Measurements from ENCODE around the gene IBTK. TPM values are rescaled to one million over a fixed set of nuclear protein-coding genes. Genes with fewer than 3 reads are reported as not detected.

Gene IBTK
- total and polyA plus RNA-seq, 12 donors, result 26.7 to 85.0 (median 51.3) TPM

GRCh38 chr6:82268301-82268846 lies 20.8 kb upstream of the IBTK start:
- intact Hi-C loops (cut with DNase I), result loop anchor here (5.0 to 10.0 kb wide), 2 partner anchors 786 to 789 kb away; no protein-coding TSS in a partner anchor

GRCh38 chr6:82264824-82265223 lies 17.3 kb upstream of the IBTK start:
- H3K27me3 ChIP-seq, result no peaks in the 10 kb centered on the region
- DNase-seq, result no peak
- no peak overlapping the region for H3K27ac ChIP-seq
- no peak for TF ChIP-seq CTCF (IDR thresholded peaks at IDR 0.05)
- TF ChIP-seq POLR2A (IDR thresholded peaks at IDR 0.05), result no peak
- intact Hi-C loops (cut with DNase I), result loop anchor here (5.0 to 10.0 kb wide), 2 partner anchors 790 to 792 kb away; no protein-coding TSS in a partner anchor
- no peaks in the 10 kb centered on the region for H3K9me3 ChIP-seq (replicated peaks in 1 of 3)
- H3K4me3 ChIP-seq, result no peak overlapping the region
- 70 to 83% (median 79%) methylated on average over 2 of the region's 2 CpGs for WGBS, 4 donors
- no peaks in the 10 kb centered on the region for H3K36me3 ChIP-seq (replicated peaks in 1 of 2)
- H3K4me1 ChIP-seq (replicated peaks in 1 of 2), result peaks cover 0 to 16% of the 10 kb centered on the region in 2 donors

More at GRCh38 chr6:82268301-82268846, 20.8 kb upstream of the IBTK start:
- Histone ChIP-seq H3K27ac (no peak overlapping the region), H3K9me3 (replicated peaks in 1 of 3) (no peaks in the 10 kb centered on the region), H3K4me1 (replicated peaks in 1 of 2) (no peaks in the 10 kb centered on the region), H3K27me3 (no peaks in the 10 kb centered on the region), H3K36me3 (replicated peaks in 1 of 2) (no peaks in the 10 kb centered on the region), H3K4me3 (no peak overlapping the region)
- DNase-seq, result no peak
- WGBS, 4 donors, result 73 to 79% (median 77%) methylated on average over 2 of the region's 2 CpGs
- TF ChIP-seq POLR2A (IDR thresholded peaks at IDR 0.05) (no peak), CTCF (IDR thresholded peaks at IDR 0.05) (no peak)

GRCh38 chr6:82264321-82264720 lies 16.8 kb upstream of the IBTK start:
- H3K27me3 ChIP-seq, result no peaks in the 10 kb centered on the region
- no peak for TF ChIP-seq POLR2A (IDR thresholded peaks at IDR 0.05)
- no peak for TF ChIP-seq CTCF (IDR thresholded peaks at IDR 0.05)
- no peak overlapping the region for H3K27ac ChIP-seq
- H3K4me3 ChIP-seq, result no peak overlapping the region
- no peaks in the 10 kb centered on the region for H3K9me3 ChIP-seq (replicated peaks in 1 of 3)
- no peak for DNase-seq
- H3K4me1 ChIP-seq (replicated peaks in 1 of 2), result peaks cover 0 to 16% of the 10 kb centered on the region in 2 donors
- intact Hi-C loops (cut with DNase I), result loop anchor here in 1 of 2 donors (10.0 kb wide), 1 partner anchor 790 kb away; no protein-coding TSS in a partner anchor
- H3K36me3 ChIP-seq (replicated peaks in 1 of 2), result no peaks in the 10 kb centered on the region

GRCh38 chr6:82263916-82264315 lies 16.4 kb upstream of the IBTK start:
- H3K27me3 ChIP-seq, result no peaks in the 10 kb centered on the region
- H3K4me1 ChIP-seq (replicated peaks in 1 of 2), result peaks cover 0 to 16% of the 10 kb centered on the region in 2 donors
- H3K9me3 ChIP-seq (replicated peaks in 1 of 3), result no peaks in the 10 kb centered on the region
- DNase-seq, result no peak
- H3K27ac ChIP-seq, result no peak overlapping the region
- intact Hi-C loops (cut with DNase I), result loop anchor here in 1 of 2 donors (10.0 kb wide), 1 partner anchor 791 kb away; no protein-coding TSS in a partner anchor
- H3K36me3 ChIP-seq (replicated peaks in 1 of 2), result no peaks in the 10 kb centered on the region
- H3K4me3 ChIP-seq, result no peak overlapping the region
- WGBS, 4 donors, result 89 to 95% (median 92%) methylated on average over 3 of the region's 3 CpGs
- no peak for TF ChIP-seq POLR2A (IDR thresholded peaks at IDR 0.05)
- TF ChIP-seq CTCF (IDR thresholded peaks at IDR 0.05), result no peak
